ENCODE results near the gene TMEM132D. TPM values are rescaled to one million over a fixed set of nuclear protein-coding genes. Genes with fewer than 3 reads are reported as not detected.

TMEM132D gene
- total and polyA plus RNA-seq, 3 donors from 2014 or later, result 0.44 to 0.50 (median 0.47) TPM

DNA sequence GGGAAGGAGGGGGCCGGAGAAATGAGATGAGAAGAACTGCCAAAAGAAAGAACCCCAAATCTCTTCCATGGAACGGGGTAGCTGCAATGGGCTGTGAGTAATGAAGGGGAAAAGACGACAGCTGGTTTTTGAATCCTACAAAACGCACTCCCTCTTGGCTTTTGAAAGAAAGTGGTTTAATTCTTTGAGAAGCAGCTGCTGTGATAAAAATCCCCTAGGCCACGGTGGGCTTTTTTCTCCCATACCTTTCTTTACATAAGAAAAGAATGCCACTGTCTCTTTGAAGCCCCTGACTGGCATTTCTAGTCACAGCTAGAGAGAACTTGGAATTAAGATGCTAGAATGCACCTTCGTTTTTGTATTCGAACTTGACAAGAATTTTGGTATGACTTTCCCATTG, 564.5 kb downstream of the TMEM132D start:
- Histone ChIP-seq H3K4me1 (no peaks in the 10 kb centered on the region), H3K27me3 (no peaks in the 10 kb centered on the region)

DNA sequence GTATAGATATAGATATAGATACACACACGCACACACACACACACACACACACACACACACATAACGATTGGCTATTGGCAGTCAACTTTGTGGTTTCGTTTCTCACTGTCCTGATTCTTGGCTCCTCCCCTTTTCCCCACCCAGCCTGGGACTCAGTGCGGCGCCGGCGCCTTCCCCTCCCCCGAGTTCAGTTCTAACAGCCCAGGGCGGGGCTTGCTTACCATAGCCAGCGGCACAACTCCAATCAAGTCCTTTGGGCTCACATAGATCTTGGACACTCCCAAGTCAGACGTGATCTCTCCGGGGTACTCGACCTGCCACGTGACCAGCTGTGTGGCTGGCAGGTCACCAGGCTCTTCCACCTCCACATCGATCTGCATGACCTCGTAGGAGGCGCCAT, 566.4 kb downstream of the TMEM132D start:
- 54 to 68% methylated on average over 16 to 17 of the region's 17 CpGs for WGBS, 2 donors
- no peaks in the 10 kb centered on the region for H3K4me1 ChIP-seq
- intact Hi-C loops (cut with DNase I; ENCODE audit: low total_unique reads), result no loop called here
- H3K27me3 ChIP-seq, result no peaks in the 10 kb centered on the region
- peak; percentile 23 for DNase-seq
- no peaks in the 10 kb centered on the region for H3K9me3 ChIP-seq
- no peak overlapping the region for H3K27ac ChIP-seq
- TF ChIP-seq POLR2A (IDR thresholded peaks at IDR 0.05), result no peak
- TF ChIP-seq, protein P1, sequence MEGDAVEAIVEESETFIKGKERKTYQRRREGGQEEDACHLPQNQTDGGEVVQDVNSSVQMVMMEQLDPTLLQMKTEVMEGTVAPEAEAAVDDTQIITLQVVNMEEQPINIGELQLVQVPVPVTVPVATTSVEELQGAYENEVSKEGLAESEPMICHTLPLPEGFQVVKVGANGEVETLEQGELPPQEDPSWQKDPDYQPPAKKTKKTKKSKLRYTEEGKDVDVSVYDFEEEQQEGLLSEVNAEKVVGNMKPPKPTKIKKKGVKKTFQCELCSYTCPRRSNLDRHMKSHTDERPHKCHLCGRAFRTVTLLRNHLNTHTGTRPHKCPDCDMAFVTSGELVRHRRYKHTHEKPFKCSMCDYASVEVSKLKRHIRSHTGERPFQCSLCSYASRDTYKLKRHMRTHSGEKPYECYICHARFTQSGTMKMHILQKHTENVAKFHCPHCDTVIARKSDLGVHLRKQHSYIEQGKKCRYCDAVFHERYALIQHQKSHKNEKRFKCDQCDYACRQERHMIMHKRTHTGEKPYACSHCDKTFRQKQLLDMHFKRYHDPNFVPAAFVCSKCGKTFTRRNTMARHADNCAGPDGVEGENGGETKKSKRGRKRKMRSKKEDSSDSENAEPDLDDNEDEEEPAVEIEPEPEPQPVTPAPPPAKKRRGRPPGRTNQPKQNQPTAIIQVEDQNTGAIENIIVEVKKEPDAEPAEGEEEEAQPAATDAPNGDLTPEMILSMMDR (IDR thresholded peaks at IDR 0.05), result no peak
- H3K36me3 ChIP-seq (ENCODE audit: low read depth, missing control alignments), result no peaks in the 10 kb centered on the region
- H3K4me3 ChIP-seq, result peak overlapping the region in 1 of 2 donors; percentile 21

More for the DNA sequence above, 564.5 kb downstream of the TMEM132D start:
- Histone ChIP-seq H3K9me3 (no peaks in the 10 kb centered on the region), H3K4me3 (no peak overlapping the region), H3K36me3 (ENCODE audit: low read depth, missing control alignments) (no peaks in the 10 kb centered on the region), H3K27ac (no peak overlapping the region)
- TF ChIP-seq, protein P1 (IDR thresholded peaks at IDR 0.05), result no peak
- no peak for TF ChIP-seq POLR2A (IDR thresholded peaks at IDR 0.05)
- DNase-seq, result no peak
- WGBS, 2 donors, result 38 to 60% methylated on average over 7 of the region's 7 CpGs
- intact Hi-C loops (cut with DNase I; ENCODE audit: low total_unique reads), result no loop called here

DNA sequence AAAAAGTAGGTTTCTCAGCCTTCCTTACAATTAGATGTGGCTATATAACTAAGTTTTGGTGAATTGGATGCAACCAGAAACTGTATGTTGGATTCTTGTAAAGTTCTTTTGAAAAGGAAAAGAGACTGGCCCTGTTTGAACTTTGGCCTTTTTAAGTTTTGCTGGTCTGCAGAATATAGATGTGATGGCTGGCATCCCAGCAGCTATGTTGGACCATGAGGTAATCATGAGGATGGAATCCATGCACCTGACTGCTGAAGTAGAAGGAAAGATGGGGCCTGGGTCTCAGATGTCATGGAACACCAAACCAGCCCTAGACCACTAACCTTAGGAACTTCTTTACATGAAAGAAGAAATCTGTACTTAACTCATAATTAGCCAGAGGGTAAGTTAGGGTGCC, 568.1 kb downstream of the TMEM132D start:
- H3K36me3 ChIP-seq (ENCODE audit: low read depth, missing control alignments), result no peaks in the 10 kb centered on the region
- H3K4me1 ChIP-seq, result no peaks in the 10 kb centered on the region
- TF ChIP-seq, protein P1 (IDR thresholded peaks at IDR 0.05), result no peak
- no peak for TF ChIP-seq POLR2A (IDR thresholded peaks at IDR 0.05)
- no peaks in the 10 kb centered on the region for H3K9me3 ChIP-seq
- H3K4me3 ChIP-seq, result no peak overlapping the region
- H3K27ac ChIP-seq, result no peak overlapping the region
- H3K27me3 ChIP-seq, result no peaks in the 10 kb centered on the region
- no peak for DNase-seq
- intact Hi-C loops (cut with DNase I; ENCODE audit: low total_unique reads), result no loop called here

DNA sequence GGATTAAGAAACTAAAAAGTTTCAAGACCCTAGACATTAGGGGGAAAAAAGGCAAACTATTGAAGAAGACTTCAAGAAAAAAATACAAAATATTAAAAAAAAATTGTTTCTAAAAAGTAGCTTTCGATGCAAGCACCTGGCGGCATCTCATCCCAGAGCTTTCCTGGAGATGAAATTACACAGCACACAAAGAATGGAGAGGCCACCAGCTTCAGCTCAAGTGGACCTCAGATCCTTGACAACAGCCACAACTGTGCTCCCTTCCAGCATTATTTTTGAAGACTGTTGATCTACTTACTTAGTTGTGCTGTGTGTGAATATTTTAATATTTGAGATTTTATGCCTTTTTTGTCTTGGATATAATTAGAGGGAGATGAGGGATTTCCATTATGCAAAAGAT, 571.5 kb downstream of the TMEM132D start:
- Histone ChIP-seq H3K27me3 (no peaks in the 10 kb centered on the region), H3K36me3 (ENCODE audit: low read depth, missing control alignments) (no peaks in the 10 kb centered on the region), H3K27ac (no peak overlapping the region), H3K4me3 (no peak overlapping the region), H3K4me1 (no peaks in the 10 kb centered on the region), H3K9me3 (no peaks in the 10 kb centered on the region)
- DNase-seq, result no peak
- TF ChIP-seq POLR2A (IDR thresholded peaks at IDR 0.05), result no peak
- TF ChIP-seq, protein P1 (IDR thresholded peaks at IDR 0.05), result no peak
- WGBS, 2 donors, result 86 to 90% methylated on average over 2 of the region's 2 CpGs
- intact Hi-C loops (cut with DNase I; ENCODE audit: low total_unique reads), result no loop called here

DNA sequence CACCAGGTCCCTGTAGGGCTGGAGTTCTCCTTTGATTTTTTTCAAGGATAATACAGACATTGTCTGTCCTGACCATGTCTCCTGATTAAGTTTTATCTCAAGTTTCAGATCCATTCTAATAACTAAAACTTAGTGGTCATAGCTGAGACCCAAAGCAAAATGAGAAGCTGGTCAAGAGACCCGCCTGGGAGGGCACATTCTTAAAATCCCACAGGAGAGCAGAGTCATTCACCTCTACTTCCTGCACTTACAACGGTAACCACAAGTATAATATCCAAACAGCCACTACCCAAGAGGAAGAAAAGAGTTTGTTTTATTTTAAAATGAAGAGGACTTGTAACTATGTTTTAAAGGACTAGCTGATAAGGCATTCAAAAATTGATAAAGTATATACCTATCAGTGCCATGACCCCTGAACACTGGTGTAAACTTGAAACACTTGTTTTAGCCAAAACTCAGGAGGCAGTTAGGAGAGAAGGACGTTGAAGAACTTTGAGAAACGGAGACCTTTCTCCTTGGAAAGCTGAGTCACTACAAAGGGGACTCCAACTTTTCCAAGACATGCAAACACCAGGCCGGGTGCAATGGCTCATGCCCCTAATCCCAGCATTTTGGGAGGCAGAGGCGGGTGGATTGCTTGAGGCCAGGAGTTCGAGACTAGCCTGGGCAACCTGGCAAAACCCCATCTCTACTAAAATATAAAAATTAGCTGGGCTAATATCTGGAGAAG, 572.3 kb downstream of the TMEM132D start:
- H3K36me3 ChIP-seq (ENCODE audit: low read depth, missing control alignments), result no peaks in the 10 kb centered on the region
- WGBS, 2 donors, result 70 to 74% methylated on average over 7 of the region's 7 CpGs
- H3K27ac ChIP-seq, result no peak overlapping the region
- H3K9me3 ChIP-seq, result no peaks in the 10 kb centered on the region
- TF ChIP-seq, protein P1 (IDR thresholded peaks at IDR 0.05), result no peak
- TF ChIP-seq POLR2A (IDR thresholded peaks at IDR 0.05), result no peak
- no peaks in the 10 kb centered on the region for H3K4me1 ChIP-seq
- DNase-seq, result no peak
- intact Hi-C loops (cut with DNase I; ENCODE audit: low total_unique reads), result no loop called here
- H3K27me3 ChIP-seq, result no peaks in the 10 kb centered on the region
- no peak overlapping the region for H3K4me3 ChIP-seq
